Suprapubic skin (tissue), 4 donors: ENCODE results near the gene EEF1AKMT4. TPM values are rescaled to one million over a fixed set of nuclear protein-coding genes. Genes with fewer than 3 reads are reported as not detected.

Experiments
- DNase-seq, 2 donors: peaks; one replicate each; pipeline ENCODE4 v3.0.0-alpha.2; 2019; ENCODE audit warnings: low spot score in 2 of 2
- H3K27ac ChIP-seq: fragments of 200-600 bp; sonication (generic); one replicate; pipeline ENCODE4 v1.5.1; 2019
- H3K27me3 ChIP-seq: fragments of 200-600 bp; sonication (generic); one replicate; pipeline ENCODE4 v1.5.1; 2019
- H3K36me3 ChIP-seq: fragments of 200-600 bp; sonication (generic); one replicate; pipeline ENCODE4 v1.5.1; 2019
- H3K4me1 ChIP-seq: fragments of 200-600 bp; sonication (generic); one replicate; pipeline ENCODE4 v1.5.1; 2019
- H3K4me3 ChIP-seq: fragments of 200-600 bp; sonication (generic); one replicate; pipeline ENCODE4 v1.5.1; 2019; ENCODE audit warnings: mild to moderate bottlenecking
- H3K9me3 ChIP-seq: fragments of 200-600 bp; sonication (generic); one replicate; pipeline ENCODE4 v1.5.1; 2019
- CTCF ChIP-seq, 2 donors: fragments of 200-600 bp in 1 of 2; fragments of 450-650 bp in 1 of 2; sonication (generic) in 1 of 2; IDR thresholded peaks; one replicate each; pipeline ENCODE4 v1.5.1; 2016 to 2019; ENCODE audit warnings: antibody characterized with exemption in 2 of 2, mild to moderate bottlenecking in 1 of 2, moderate library complexity in 1 of 2
- EP300 ChIP-seq: sonication (generic); formaldehyde crosslinking; IDR thresholded peaks from one replicate; pipeline ENCODE4 v1.6.1; 2017; ENCODE audit warnings: antibody characterized with exemption
- POLR2A ChIP-seq, 2 donors: fragments of 450-650 bp; IDR thresholded peaks; one replicate each; pipeline ENCODE4 v1.6.1; 2017; ENCODE audit warnings: antibody characterized with exemption in 2 of 2, mild to moderate bottlenecking in 2 of 2, moderate library complexity in 2 of 2
- POLR2AphosphoS5 ChIP-seq, 3 donors: sonication (generic); formaldehyde crosslinking; IDR thresholded peaks; one replicate each; pipeline ENCODE4 v1.6.1; 2017; ENCODE audit warnings: antibody characterized with exemption in 3 of 3
- WGBS: methylation state at CpG from one replicate; pipeline ENCODE4 v1.1.5; 2018; 5-methylcytosine and 5-hydroxymethylcytosine counted together
- total RNA-seq, 4 donors: library from RNA; depleted of rRNA; stranded (reverse); fragments of >200 nt; gene quantifications; one replicate each; pipeline ENCODE4 v1.1.0, GENCODE V29; 2016

Gene EEF1AKMT4
- total RNA-seq, 4 donors from 2014 or later = 4.3 to 11.8 (median 10.0) TPM

GRCh38 chr3:184306341-184306972 is 57.0 kb downstream of the EEF1AKMT4 start:
- H3K9me3 ChIP-seq = no peaks in the 10 kb centered on the region
- no peak overlapping the region for H3K27ac ChIP-seq
- no peak for TF ChIP-seq EP300
- TF ChIP-seq POLR2AphosphoS5 (IDR thresholded peaks at IDR 0.05) = no peak
- no peak for TF ChIP-seq POLR2A (IDR thresholded peaks at IDR 0.05)
- no peak for TF ChIP-seq CTCF (IDR thresholded peaks at IDR 0.05)
- no peaks in the 10 kb centered on the region for H3K4me1 ChIP-seq
- no peak overlapping the region for H3K4me3 ChIP-seq
- DNase-seq = no peak
- 87% methylated on average over 4 of the region's 4 CpGs for WGBS
- no peaks in the 10 kb centered on the region for H3K27me3 ChIP-seq
- peaks cover 81% of the 10 kb centered on the region for H3K36me3 ChIP-seq

GRCh38 chr3:184307915-184308314 is 58.4 kb downstream of the EEF1AKMT4 start:
- no peak overlapping the region for H3K4me3 ChIP-seq
- TF ChIP-seq EP300 (no peak), POLR2A (IDR thresholded peaks at IDR 0.05) (no peak), POLR2AphosphoS5 (IDR thresholded peaks at IDR 0.05) (no peak), CTCF (IDR thresholded peaks at IDR 0.05) (no peak)
- H3K27me3 ChIP-seq = no peaks in the 10 kb centered on the region
- H3K36me3 ChIP-seq = peaks cover 67% of the 10 kb centered on the region
- WGBS = 95% methylated on average over 9 of the region's 9 CpGs
- H3K9me3 ChIP-seq = no peaks in the 10 kb centered on the region
- no peak overlapping the region for H3K27ac ChIP-seq
- DNase-seq = no peak
- H3K4me1 ChIP-seq = no peaks in the 10 kb centered on the region

Other genes starting within 250 kb of the EEF1AKMT4 start
- 10 to 100 TPM; 10.5 to 18.3 (median 13.8) TPM for gene ABCC5, start 231.8 kb upstream of the EEF1AKMT4 start, total RNA-seq
- gene HTR3D, start 217.9 kb upstream of the EEF1AKMT4 start, total RNA-seq = not detected
- gene HTR3C, start 196.6 kb upstream of the EEF1AKMT4 start, total RNA-seq = not detected
- 1 to 10 TPM in 1 of 4 donors, not detected in 3; 1.1 TPM for gene HTR3E, start 152.6 kb upstream of the EEF1AKMT4 start, total RNA-seq
- gene EIF2B5, start 114.3 kb upstream of the EEF1AKMT4 start, total RNA-seq = 10 to 100 TPM; 34.6 to 70.9 (median 46.2) TPM
- 10 to 100 TPM; 53.6 to 72.7 (median 56.1) TPM for gene DVL3, start 94.3 kb upstream of the EEF1AKMT4 start, total RNA-seq
- gene AP2M1, start 74.8 kb upstream of the EEF1AKMT4 start, total RNA-seq = 100 to 1,000 TPM; 112 to 137 (median 121) TPM
- 100 to 1,000 TPM in 1 of 4 donors, 10 to 100 TPM in 3; 44.8 to 121 (median 71.1) TPM for gene ABCF3, start 63.5 kb upstream of the EEF1AKMT4 start, total RNA-seq
- under 1 TPM in 1 of 4 donors, not detected in 3; 0.24 TPM for gene VWA5B2, start 20.1 kb upstream of the EEF1AKMT4 start, total RNA-seq
- 10 to 100 TPM; 36.6 to 63.0 (median 59.2) TPM for gene ALG3, start 710 bp upstream of the EEF1AKMT4 start, total RNA-seq
- not detected for gene CAMK2N2, start 11.9 kb downstream of the EEF1AKMT4 start, total RNA-seq
- not detected for gene ECE2, start 26.4 kb downstream of the EEF1AKMT4 start, total RNA-seq
- gene PSMD2, start 49.6 kb downstream of the EEF1AKMT4 start, total RNA-seq = 100 to 1,000 TPM; 118 to 221 (median 197) TPM
- gene EIF4G1, start 64.9 kb downstream of the EEF1AKMT4 start, total RNA-seq = 100 to 1,000 TPM; 382 to 463 (median 418) TPM
- gene FAM131A, start 87.9 kb downstream of the EEF1AKMT4 start, total RNA-seq = 10 to 100 TPM; 54.4 to 77.9 (median 65.3) TPM
- gene CLCN2, start 111.9 kb downstream of the EEF1AKMT4 start, total RNA-seq = 1 to 10 TPM; 2.1 to 7.9 (median 3.5) TPM
- 100 to 1,000 TPM in 1 of 4 donors, 10 to 100 TPM in 3; 42.4 to 116 (median 66.2) TPM for gene POLR2H, start 112.0 kb downstream of the EEF1AKMT4 start, total RNA-seq
- under 1 TPM in 1 of 4 donors, not detected in 3; 0.93 TPM for gene THPO, start 128.5 kb downstream of the EEF1AKMT4 start, total RNA-seq
- 10 to 100 TPM in 1 of 4 donors, 1 to 10 TPM in 3; 1.1 to 10.1 (median 4.2) TPM for gene CHRD, start 130.4 kb downstream of the EEF1AKMT4 start, total RNA-seq